Measurements from ENCODE around the gene RXRA.

- TF ChIP-seq CTCF (IDR thresholded peaks at IDR 0.05): no peak
- no peak for TF ChIP-seq POLR2A (IDR thresholded peaks at IDR 0.05)
- no peak for TF ChIP-seq POLR2AphosphoS5 (IDR thresholded peaks at IDR 0.05)
- TF ChIP-seq EP300 (IDR thresholded peaks at IDR 0.05; ENCODE audit: low read depth): no peak
These were observed 48.0 kb upstream of the RXRA start for GRCh38 chr9:134278286-134278685.

All from transverse colon (tissue), 4 donors.